H9 (cell line): Measurements from ENCODE around the gene TMC6. TPM values are rescaled to one million over a fixed set of nuclear protein-coding genes. Genes with fewer than 3 reads are reported as not detected.
"Not testable (repeated sequence)": the region's sequence is repeated elsewhere in the genome, so short reads cannot be mapped to it uniquely, and the experiment has no call there.

Experiments used
- DNase-seq: peaks from one replicate; pipeline ENCODE4 v3.0.0-alpha.2; 2017
- H2AFZ ChIP-seq: one replicate; pipeline ENCODE4 v1.6.1; 2013; ENCODE audit warnings: mild to moderate bottlenecking, low read length, control low read depth, moderate library complexity
- H2AK5ac ChIP-seq: 2 replicates; pipeline ENCODE4 v1.6.1; 2013; ENCODE audit warnings: low read length, control low read depth, mixed read lengths; ENCODE audit not compliant: insufficient read length
- H2BK120ac ChIP-seq: one replicate; pipeline ENCODE4 v1.6.1; 2013; ENCODE audit warnings: low read depth, mild to moderate bottlenecking, low read length, control low read depth, inconsistent platforms; ENCODE audit not compliant: poor library complexity, severe bottlenecking
- H2BK12ac ChIP-seq: 2 replicates; pipeline ENCODE4 v1.6.1; 2013; ENCODE audit warnings: low read length, control low read depth, mixed read lengths, low read depth; ENCODE audit not compliant: insufficient read length
- H2BK15ac ChIP-seq: 2 replicates; pipeline ENCODE4 v1.6.1; 2013; ENCODE audit warnings: low read depth, low read length, control low read depth
- H2BK20ac ChIP-seq: one replicate; pipeline ENCODE4 v1.6.1; 2013; ENCODE audit warnings: low read depth, mild to moderate bottlenecking, low read length, control low read depth, inconsistent platforms; ENCODE audit not compliant: poor library complexity, severe bottlenecking
- H2BK5ac ChIP-seq: 2 replicates; pipeline ENCODE4 v1.6.1; 2013; ENCODE audit warnings: low read length, control low read depth, mixed read lengths; ENCODE audit not compliant: insufficient read length
- H3K14ac ChIP-seq: 2 replicates; pipeline ENCODE4 v1.6.1; 2013; ENCODE audit warnings: low read length, control low read depth; ENCODE audit not compliant: insufficient read depth
- H3K18ac ChIP-seq: 2 replicates; pipeline ENCODE4 v1.6.1; 2013; ENCODE audit warnings: low read depth, mild to moderate bottlenecking, mixed read lengths, low read length, control low read depth; ENCODE audit not compliant: insufficient read length
- H3K23ac ChIP-seq: 2 replicates; pipeline ENCODE4 v1.6.1; 2013; ENCODE audit warnings: low read length, control low read depth, mixed read lengths, low read depth; ENCODE audit not compliant: insufficient read length
- H3K23me2 ChIP-seq: 2 replicates; pipeline ENCODE4 v1.6.1; 2013; ENCODE audit warnings: low read depth, mild to moderate bottlenecking, mixed read lengths, low read length, control low read depth; ENCODE audit not compliant: insufficient read length, poor library complexity, severe bottlenecking
- H3K27ac ChIP-seq: 2 replicates; pipeline ENCODE4 v1.5.1; 2013; ENCODE audit warnings: low read length, control low read depth, mixed read lengths, low read depth; ENCODE audit not compliant: insufficient read length
- H3K27me3 ChIP-seq: 2 replicates; pipeline ENCODE4 v1.6.1; 2013; ENCODE audit warnings: low read length, control low read depth, inconsistent platforms; ENCODE audit not compliant: insufficient read depth
- H3K4ac ChIP-seq: 2 replicates; pipeline ENCODE4 v1.6.1; 2013; ENCODE audit warnings: low read depth, mild to moderate bottlenecking, control low read depth, inconsistent platforms, low read length, moderate library complexity
- H3K4me1 ChIP-seq: 2 replicates; pipeline ENCODE4 v1.6.1; 2013; ENCODE audit warnings: low read length, control low read depth, inconsistent platforms; ENCODE audit not compliant: insufficient read depth
- H3K4me2 ChIP-seq: 2 replicates; pipeline ENCODE4 v1.6.1; 2013; ENCODE audit warnings: low read length, control low read depth, mixed read lengths; ENCODE audit not compliant: insufficient read length, insufficient read depth
- H3K56ac ChIP-seq: 2 replicates; pipeline ENCODE4 v1.6.1; 2013; ENCODE audit warnings: low read depth, mild to moderate bottlenecking, mixed read lengths, low read length, control low read depth; ENCODE audit not compliant: insufficient read length
- H3K79me1 ChIP-seq: 2 replicates; pipeline ENCODE4 v1.6.1; 2013; ENCODE audit warnings: low read depth, mild to moderate bottlenecking, moderate library complexity, low read length, control low read depth, inconsistent platforms; ENCODE audit not compliant: insufficient read depth, poor library complexity, severe bottlenecking
- H3K79me2 ChIP-seq: 2 replicates; pipeline ENCODE4 v1.6.1; 2013; ENCODE audit warnings: low read length, control low read depth, inconsistent platforms; ENCODE audit not compliant: insufficient read depth
- H3K9ac ChIP-seq: 2 replicates; pipeline ENCODE4 v1.6.1; 2013; ENCODE audit warnings: low read length, control low read depth, mixed read lengths; ENCODE audit not compliant: insufficient read length; ENCODE audit errors: extremely low read depth
- H3K9me3 ChIP-seq: one replicate; pipeline ENCODE4 v1.6.1; 2013; ENCODE audit warnings: low read depth, low read length, inconsistent platforms; ENCODE audit not compliant: control insufficient read depth
- H3T11ph ChIP-seq: one replicate; pipeline ENCODE4 v1.6.1; 2013; ENCODE audit warnings: mild to moderate bottlenecking, low read length, control low read depth, inconsistent platforms
- H4K20me1 ChIP-seq: one replicate; pipeline ENCODE4 v1.6.1; 2013; ENCODE audit not compliant: control insufficient read depth, insufficient read length, insufficient read depth
- H4K5ac ChIP-seq: 2 replicates; pipeline ENCODE4 v1.6.1; 2013; ENCODE audit warnings: low read depth, mild to moderate bottlenecking, mixed read lengths, low read length, control low read depth; ENCODE audit not compliant: insufficient read length
- H4K8ac ChIP-seq: replicated peaks from 2 replicates; pipeline ENCODE4 v1.6.1; 2013; ENCODE audit warnings: low read length, control low read depth, mixed read lengths, low read depth; ENCODE audit not compliant: insufficient read length
- H4K91ac ChIP-seq: 2 replicates; pipeline ENCODE4 v1.6.1; 2013; ENCODE audit warnings: low read depth, mild to moderate bottlenecking, moderate library complexity, mixed read lengths, low read length, control low read depth; ENCODE audit not compliant: insufficient read length
- H3K27ac Mint-ChIP-seq, 3 experiments: 2 replicates in 2 of 3; 3 replicates in 1 of 3; pipeline ENCODE4 v1.8.0; 2020 to 2021; ENCODE audit warnings: mixed read lengths in 3 of 3, mild to moderate bottlenecking in 1 of 3, moderate library complexity in 1 of 3
- H3K27me3 Mint-ChIP-seq: 2 replicates; pipeline ENCODE4 v1.8.0; 2021; ENCODE audit warnings: low read depth, mild to moderate bottlenecking, moderate library complexity, mixed read lengths
- H3K36me3 Mint-ChIP-seq, 3 experiments: 2 replicates in 2 of 3; 3 replicates in 1 of 3; pipeline ENCODE4 v1.8.0; 2020 to 2021; ENCODE audit warnings: low read depth in 3 of 3, mixed read lengths in 3 of 3; ENCODE audit not compliant: insufficient read depth in 1 of 3
- H3K4me1 Mint-ChIP-seq, 2 experiments: 2 replicates each; pipeline ENCODE4 v1.8.0; 2020; ENCODE audit warnings: mixed read lengths in 2 of 2
- H3K4me3 Mint-ChIP-seq, 2 experiments: 2 replicates in 1 of 2; 3 replicates in 1 of 2; pipeline ENCODE4 v1.8.0; 2020 to 2021; ENCODE audit warnings: mild to moderate bottlenecking in 2 of 2, mixed read lengths in 2 of 2, moderate library complexity in 1 of 2
- H3K9me3 Mint-ChIP-seq, 2 experiments: 2 replicates in 1 of 2; 3 replicates in 1 of 2; pipeline ENCODE4 v1.8.0; 2020; ENCODE audit warnings: mild to moderate bottlenecking in 2 of 2, mixed read lengths in 2 of 2, moderate library complexity in 1 of 2
- CTCF ChIP-seq: fragments of 200-600 bp; sonication (generic); conservative IDR thresholded peaks from 3 replicates; pipeline ENCODE4 v1.8.0; 2021; ENCODE audit warnings: antibody characterized with exemption, mild to moderate bottlenecking
- WGBS: extraction: QIAGEN DNeasy Blood & Tissue Kit; methylation state at CpG from one replicate; pipeline ENCODE4 v1.1.7; 2013; ENCODE audit warnings: missing lambda C conversion rate, low lambda C conversion rate, mixed read lengths; ENCODE audit not compliant: insufficient read length; ENCODE audit errors: extremely low coverage; 5-methylcytosine and 5-hydroxymethylcytosine counted together
- total RNA-seq: library from RNA; stranded (reverse); gene quantifications from 2 replicates; pipeline ENCODE4 v1.2.1, GENCODE V29; 2021

TMC6 gene
- total RNA-seq, 1 experiment from 2014 or later = 86.8 TPM

GRCh38 chr17:78116411-78116810, 12.1 kb downstream of the TMC6 start:
- Mint-ChIP-seq H3K27ac (no peak overlapping the region), H3K4me3 (no peak overlapping the region), H3K4me1 (peaks cover 2% of the 10 kb centered on the region in 2 experiments; a peak in 3 of 4 replicates), H3K27me3 (no peaks in the 10 kb centered on the region; the same call in 1 of the 2 replicates), H3K36me3 (peaks cover 0 to 23% (median 4%) of the 10 kb centered on the region in 3 experiments; a peak in 3 of 7 replicates), H3K9me3 (no peaks in the 10 kb centered on the region)
- Histone ChIP-seq H3K23me2 (no peaks in the 10 kb centered on the region), H4K8ac (no peak overlapping the region), H3K14ac (no peak overlapping the region), H3K9ac (no peak overlapping the region), H2BK15ac (no peak overlapping the region), H2AK5ac (no peak overlapping the region), H3K18ac (no peak overlapping the region), H3K23ac (no peak overlapping the region), H3K4me1 (no peaks in the 10 kb centered on the region), H3K79me2 (no peaks in the 10 kb centered on the region), H2BK12ac (no peak overlapping the region), H2BK120ac (no peak overlapping the region), H3K4me2 (no peak overlapping the region), H3T11ph (no peak overlapping the region), H4K5ac (no peak overlapping the region), H2BK20ac (no peak overlapping the region), H3K27ac (no peak overlapping the region), H3K4ac (no peak overlapping the region), H3K27me3 (no peaks in the 10 kb centered on the region), H3K56ac (no peak overlapping the region), H4K91ac (no peak overlapping the region), H2BK5ac (no peak overlapping the region), H3K9me3 (no peaks in the 10 kb centered on the region), H2AFZ (no peak overlapping the region), H3K79me1 (no peaks in the 10 kb centered on the region), H4K20me1 (no peaks in the 10 kb centered on the region)
- no peak for TF ChIP-seq CTCF
- WGBS = no CpG with 5 or more reads among the region's 9 CpGs
- DNase-seq = no peak

GRCh38 chr17:78115803-78116202, 12.8 kb downstream of the TMC6 start:
- H3T11ph ChIP-seq, H3K14ac ChIP-seq, H3K4me2 ChIP-seq, H2BK5ac ChIP-seq, H2BK20ac ChIP-seq, H3K27ac ChIP-seq, H2BK15ac ChIP-seq, H3K9ac ChIP-seq, H3K4ac ChIP-seq, H3K27me3 ChIP-seq, H2AFZ ChIP-seq, H3K9me3 Mint-ChIP-seq, H2BK120ac ChIP-seq, H3K4me1 Mint-ChIP-seq, H2AK5ac ChIP-seq, H3K27me3 Mint-ChIP-seq, H3K23me2 ChIP-seq, H3K27ac Mint-ChIP-seq, H3K79me1 ChIP-seq, H3K4me3 Mint-ChIP-seq, H3K79me2 ChIP-seq, H3K56ac ChIP-seq, DNase-seq, H3K23ac ChIP-seq, H4K8ac ChIP-seq, H4K5ac ChIP-seq, H2BK12ac ChIP-seq, H3K9me3 ChIP-seq, H4K91ac ChIP-seq, H3K4me1 ChIP-seq, H3K18ac ChIP-seq, H4K20me1 ChIP-seq: not testable (repeated sequence)
- no CpG with 5 or more reads among the region's 18 CpGs for WGBS
- H3K36me3 Mint-ChIP-seq = peaks cover 0 to 29% (median 10%) of the 10 kb centered on the region in 3 experiments; a peak in 3 of 7 replicates
